HG02588 (cell line): ENCODE measurements around the gene BTBD7.

Experiments
- ATAC-seq: cut with Tn5 transposase; IDR thresholded peaks from one replicate; pipeline ENCODE4 v1.9.1; 2021; ENCODE audit warnings: mild to moderate bottlenecking, moderate library complexity; ENCODE audit not compliant: unreplicated experiment

The BTBD7 gene

DNA sequence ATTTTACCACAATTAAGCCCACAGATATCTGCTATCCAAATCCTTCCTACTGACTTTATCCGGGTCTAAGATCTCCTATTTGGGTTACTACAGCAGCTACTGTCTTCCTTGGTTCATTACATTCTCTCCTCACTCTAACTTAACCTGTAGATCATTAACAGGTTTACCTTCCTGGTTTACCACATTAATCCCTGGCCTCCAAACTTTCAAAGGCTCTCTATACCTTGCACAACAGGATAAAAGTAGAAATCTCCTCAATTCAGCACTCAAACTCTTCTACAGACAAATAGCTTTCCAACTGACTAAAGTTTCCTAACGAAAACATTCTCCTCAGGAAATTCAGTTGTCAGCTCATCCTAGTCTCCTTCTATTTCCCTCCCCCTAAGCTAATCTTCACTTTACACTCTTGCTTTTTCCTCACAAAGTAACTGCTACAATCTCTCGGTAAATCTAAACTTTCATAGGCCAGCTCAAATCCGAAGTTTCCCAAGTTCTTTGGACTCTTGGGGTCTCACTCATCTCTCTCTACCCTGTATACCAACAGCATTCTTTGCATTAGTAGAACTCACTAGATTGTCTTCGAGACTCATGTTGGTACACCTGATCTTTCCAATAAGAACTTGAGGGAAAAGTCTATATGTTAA is 2.7 kb downstream of the BTBD7 start:
- no peak for ATAC-seq

DNA sequence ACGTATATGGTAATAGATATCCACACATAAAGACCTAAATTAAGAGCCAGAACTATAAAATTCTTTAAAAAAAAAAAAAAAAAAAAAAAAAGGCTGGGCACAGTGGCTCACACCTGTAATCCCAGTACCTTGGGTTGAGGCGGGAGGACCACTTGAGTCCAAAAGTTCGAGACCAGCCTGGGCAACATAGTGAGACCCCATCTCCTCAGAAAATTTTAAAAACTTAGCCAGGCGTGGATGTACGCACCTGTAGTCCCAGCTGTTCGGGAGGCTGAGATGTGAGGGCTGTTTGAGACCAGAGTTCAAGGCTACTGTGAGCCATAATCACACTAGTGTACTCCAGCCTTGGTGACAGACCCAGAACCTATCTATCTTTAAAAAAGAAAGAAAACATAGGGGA is 4.3 kb downstream of the BTBD7 start:
- no peak for ATAC-seq

DNA sequence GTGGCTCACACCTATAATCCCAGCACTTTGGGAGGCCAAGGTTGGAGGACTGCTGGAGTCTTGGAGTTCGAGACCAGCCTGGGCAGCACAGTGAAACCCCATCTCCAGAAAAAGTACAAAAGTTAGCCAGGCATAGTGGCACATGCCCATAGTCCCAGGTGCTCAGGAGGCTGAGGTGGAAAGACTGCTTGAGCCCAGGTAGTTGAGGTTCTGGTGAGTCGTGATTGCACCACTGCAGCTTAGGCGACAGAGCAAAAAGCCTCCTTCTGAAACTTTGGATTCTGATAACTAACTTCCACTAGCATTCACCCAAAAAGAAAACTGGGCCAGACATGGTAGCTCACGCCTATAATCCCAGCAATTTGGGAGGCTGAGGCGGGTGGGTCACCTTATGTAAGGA is 6.6 kb downstream of the BTBD7 start:
- no peak for ATAC-seq

DNA sequence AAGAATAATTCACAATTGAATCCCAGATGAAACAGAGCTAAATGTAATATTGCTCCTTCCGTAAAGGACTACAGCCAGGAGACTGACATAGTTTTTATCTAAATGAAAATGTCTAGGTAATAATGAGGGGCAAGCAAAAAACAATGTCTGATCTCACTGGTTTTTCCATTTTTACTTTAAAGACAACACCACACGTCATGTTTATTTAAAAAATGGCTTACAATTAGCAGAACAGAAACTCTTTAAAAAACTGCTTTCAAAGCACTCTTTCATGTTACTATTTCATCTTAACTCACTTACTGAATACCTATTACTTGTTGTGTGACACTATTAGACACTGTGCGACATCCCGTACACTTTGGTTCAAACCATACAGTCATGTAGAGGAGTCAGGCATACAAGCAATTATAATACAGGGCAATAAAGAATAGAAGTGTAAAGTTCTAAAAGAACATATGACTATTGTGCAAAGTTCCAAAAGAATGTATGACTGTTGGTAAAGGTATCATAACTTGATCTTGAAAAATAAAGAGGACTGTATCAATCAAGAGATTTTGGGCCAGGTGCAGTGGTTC is 9.1 kb downstream of the BTBD7 start:
- no peak for ATAC-seq

DNA sequence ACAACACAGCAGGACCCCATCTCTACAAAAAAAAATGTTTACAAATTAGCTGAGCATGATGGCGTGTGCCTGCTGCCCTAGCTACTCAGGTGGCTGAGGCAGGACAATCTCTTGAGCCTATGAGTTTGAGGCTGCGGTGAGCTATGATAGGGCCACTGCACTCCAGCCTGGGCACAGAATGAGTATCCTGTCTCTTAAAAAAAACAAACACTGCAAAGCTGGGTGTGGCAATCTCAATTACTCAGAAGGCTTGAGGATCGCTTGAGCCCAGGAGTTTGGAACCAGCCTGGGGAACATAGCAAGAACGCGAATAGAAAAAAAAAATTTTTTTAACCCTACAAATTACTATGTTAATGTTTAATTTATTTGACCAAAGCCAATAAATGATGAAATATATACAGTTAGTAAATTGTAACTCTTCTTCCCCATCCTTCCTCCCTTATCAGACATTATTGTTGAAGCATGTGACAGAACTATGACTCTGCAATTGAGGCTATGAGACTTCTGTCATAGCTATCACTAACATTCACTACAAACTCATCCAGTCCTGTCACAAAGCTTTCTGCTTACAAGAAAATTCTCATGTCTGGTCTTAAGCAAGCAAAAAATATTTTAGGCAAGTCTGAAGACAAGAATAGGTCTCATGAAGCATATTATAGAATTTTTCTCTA is 9.8 kb downstream of the BTBD7 start:
- ATAC-seq, result no peak

DNA sequence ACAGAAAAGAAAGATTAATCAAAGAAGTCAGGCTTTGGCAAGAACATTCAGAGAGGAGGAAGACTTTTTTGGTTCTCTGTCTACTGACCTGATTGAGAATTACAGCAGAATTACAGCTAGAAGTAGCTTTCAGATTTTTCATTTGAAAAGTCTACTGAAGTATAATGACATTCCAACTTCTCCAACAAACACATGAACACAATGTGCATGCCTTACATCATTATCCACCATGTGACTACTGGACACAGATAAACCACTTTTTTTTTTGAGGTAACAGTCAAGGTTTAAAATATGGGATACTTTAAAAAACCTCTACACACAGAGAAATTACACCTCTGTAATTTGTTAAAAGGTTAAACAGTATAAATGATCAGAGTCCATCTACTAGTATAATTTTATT is 12.3 kb downstream of the BTBD7 start:
- no peak for ATAC-seq

DNA sequence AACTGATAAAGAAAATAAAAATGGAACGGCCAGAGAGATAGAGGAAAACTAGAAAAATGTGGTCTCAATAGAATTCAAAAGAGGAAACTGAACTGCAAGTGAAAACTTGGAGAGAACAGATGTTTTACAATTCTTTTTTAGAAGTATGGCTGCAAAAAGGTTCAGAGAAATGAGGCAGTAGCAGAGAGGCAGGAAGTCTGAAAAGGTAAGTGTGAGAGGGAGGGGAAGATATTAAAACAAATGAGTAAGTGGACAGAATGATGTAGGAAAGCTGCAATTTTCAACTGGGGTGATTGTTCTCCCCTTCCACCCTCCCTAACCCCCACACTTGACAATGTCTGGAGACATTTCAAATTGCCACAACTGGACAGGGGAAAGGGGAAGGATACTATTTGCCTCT is 12.9 kb downstream of the BTBD7 start:
- ATAC-seq, result no peak

DNA sequence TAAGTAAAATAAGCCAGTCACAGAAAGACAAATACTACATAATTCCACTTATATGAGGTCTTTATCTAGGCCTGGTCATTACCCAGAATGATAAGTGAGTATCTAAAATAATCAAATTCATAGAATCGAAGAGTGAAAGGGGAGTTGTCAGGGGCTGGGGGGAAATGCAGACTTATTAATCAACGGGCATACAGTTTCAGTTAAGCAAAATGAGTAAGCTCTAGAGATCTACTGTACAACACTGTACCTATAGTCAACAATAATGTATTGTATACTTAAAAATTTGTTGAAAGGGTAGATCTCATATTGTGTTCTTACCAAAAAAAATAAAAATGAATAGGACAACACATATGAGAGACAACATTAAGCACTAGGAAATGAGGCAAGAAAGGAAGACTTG is 13.3 kb downstream of the BTBD7 start:
- no peak for ATAC-seq

DNA sequence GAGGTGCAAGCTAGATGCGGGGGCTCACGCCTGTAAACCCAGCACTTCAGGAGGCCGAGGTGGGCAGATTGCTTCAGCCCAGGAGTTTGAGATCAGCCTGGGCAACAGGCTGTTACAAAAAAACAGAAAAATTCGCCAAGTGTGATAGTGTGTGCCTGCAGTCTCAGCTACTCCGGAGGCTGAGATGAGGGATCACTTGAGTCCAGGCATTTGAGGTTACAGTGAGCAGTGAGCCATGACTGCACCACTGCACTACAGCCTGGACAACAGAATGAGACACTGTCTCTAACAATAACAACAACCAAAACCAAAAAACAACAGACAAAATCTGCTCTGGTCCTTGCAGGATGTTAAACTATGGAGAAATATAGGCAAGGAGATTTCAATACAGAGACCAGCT is 13.9 kb downstream of the BTBD7 start:
- no peak for ATAC-seq

DNA sequence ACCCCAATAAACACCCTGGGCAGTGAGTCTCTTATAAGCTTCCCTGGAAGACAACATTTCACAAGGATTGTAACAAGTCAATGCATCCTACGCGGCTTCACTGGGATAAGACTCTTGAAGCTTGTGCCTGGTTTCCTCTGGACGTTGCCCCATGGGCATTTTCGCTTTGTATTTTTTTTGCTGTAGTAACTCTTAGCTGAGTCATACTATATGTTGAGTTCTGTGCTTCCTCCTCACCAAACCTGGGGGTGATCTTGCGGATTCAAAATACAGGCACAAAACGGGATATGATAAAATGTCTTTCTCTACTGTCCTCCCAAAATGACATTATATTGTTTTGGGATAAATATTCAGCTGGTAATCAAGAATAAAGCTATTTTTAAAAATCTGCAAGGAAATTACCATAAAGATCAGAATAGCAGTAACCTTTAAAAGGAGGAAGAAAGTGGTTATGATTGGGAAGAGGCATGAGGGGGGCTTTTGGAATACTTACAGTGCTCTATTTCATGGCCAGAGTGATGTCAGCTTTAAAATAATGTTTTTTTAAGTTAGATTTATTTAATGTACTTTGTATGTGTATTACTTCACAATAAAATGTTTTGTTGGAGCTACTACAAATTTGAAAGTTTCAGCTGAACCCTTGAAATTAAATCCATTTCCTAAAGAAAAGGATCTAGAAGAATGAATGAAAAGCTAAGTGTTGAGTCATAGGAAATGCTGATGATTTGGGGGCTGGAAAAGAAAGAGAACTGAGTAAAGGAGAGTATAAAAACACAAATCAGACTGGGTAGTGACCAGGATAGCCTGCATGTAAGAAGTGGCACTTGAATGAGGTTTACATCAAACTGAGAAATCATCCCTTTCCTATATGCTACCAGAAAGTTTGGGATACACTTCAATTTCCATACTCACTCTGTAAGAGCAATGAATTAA is 14.7 kb downstream of the BTBD7 start:
- ATAC-seq, result no peak

DNA sequence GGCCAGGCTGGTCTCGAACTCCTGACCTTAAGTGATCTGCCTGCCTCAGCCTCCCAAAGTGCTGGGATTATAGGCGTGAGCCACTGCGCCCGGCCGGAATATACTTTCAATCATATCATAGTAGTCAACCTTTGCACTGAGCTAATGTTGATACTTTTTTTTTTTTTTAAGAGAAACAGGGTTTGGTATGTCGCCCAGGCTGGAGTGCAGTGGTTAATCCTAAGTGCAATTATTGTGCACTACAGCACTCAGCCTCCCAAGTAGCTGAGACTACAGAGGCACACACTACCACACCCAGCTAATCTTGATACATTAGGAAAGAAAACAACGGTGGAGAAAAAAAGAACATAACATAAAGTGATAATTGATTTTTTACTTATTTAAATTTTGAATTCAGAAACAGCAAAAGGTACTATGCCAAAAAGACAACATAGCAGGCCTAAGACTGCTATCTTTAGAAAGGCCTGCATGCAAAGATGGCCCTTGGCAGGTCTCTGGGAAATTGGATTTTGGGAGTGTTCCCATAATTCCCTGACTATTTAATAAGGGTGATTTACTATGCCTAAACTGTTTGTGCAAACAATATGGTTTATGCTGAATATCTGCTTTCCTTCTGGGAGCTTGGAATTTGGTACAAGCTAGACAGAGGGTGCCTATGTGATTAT is 15.5 kb downstream of the BTBD7 start:
- no peak for ATAC-seq

DNA sequence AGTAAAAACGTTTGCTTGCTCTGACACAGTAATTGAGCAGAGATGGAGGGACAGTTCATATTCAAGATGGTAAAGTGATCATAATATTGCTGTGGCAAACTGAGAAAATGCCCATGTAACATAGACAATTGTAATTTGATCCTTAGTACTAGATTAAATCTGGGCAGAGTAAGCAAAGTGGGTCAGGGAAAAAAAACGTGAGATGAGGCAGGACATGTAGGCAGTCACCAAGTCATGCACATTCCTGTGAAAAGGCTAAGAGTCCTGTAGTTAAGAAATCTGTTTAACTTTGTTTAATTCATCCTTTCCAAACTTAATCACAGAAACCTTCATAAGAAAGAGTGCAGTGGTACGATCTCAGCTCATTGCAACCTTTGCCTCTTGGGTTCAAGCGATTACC is 16.1 kb downstream of the BTBD7 start:
- ATAC-seq, result no peak

DNA sequence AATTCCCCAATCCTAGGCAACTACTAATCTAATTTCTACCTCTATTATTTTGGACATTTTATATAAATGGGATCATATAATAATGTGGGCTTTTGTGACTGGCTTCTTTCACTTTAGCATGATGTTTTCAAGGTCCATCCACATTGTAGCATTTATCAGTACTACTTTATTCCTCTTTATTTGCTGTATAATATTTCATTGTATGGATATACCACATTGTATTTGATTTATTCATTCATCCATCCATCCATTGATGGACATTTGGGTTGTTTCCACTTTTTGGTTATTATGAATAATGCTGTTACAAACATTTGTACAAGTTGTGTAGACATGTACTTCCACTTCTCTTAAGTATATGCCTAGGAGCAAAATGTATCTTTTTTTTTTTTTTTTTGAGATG is 17.3 kb downstream of the BTBD7 start:
- ATAC-seq, result no peak

DNA sequence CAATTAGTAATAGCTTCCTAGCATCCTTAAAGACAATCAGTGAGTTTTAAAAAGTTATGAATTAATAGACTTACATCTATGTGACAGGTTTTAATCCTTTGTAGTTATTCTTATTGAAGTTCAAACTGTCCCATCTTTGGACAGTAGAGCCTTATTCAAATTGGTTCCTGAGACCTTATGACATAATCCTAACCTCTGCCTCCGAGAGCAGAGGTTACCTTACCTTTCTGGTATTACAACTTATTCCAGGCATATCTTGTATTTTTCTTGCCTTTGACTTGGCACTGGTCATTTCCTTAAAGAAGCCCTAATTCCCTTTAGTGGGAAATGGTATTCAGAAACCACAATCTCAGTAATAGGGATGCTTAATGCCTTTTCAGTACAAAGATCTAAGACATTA is 21.8 kb downstream of the BTBD7 start:
- ATAC-seq, result no peak

DNA sequence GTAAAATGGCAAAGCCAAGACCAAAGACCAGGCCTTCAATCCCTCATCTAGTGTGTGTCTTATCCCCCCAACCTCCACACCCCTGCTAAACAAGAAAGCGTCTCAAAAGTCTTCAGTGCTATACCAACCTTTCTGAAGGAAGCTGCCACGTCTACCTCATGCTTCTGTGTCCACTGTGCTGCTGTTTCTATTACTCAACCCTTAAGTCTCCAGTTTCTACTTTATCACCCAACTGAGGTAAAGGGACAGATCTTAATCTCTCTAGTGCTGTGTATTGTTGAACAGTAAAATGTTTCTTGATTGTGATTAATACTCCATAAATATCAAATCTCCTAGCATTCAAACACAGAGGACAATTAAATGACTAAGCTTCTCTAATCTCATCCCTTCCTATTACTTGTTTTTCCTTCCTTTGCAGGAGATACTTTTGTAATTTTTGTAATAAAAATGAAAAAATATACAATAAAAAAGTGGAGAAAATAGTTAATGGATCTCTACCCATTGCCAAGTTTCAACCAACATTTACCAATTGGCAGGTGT is 23.3 kb downstream of the BTBD7 start:
- ATAC-seq, result no peak

DNA sequence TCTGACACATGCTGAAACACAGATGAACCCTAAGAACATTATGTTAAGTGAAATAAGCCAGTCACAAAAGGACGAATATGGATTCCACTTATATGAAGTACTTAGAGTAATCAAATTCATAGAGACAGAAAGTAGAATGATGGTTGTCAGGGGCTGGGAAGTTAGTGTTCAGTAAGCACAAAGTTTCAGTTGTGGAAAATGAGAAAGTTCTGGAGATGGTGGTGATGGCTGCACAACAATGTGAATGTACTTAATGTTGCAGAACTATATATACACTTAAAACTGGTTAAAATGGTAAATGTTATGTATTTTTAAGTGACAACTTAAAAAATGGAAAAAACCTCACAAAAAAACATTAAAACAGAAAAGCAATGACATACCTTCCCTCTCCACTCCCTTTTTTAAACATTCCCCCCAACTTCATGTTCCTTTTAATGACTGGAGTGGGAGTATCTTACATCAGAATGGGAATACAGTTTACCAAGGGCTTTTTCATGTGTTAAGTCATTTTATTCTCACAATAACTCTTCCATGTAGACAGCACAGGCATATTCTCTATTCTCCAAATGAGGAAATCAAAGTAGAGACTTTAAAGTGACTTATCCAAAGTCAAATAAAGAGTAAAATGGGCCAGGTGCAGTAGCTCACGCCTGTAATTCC is 24.0 kb downstream of the BTBD7 start:
- no peak for ATAC-seq

DNA sequence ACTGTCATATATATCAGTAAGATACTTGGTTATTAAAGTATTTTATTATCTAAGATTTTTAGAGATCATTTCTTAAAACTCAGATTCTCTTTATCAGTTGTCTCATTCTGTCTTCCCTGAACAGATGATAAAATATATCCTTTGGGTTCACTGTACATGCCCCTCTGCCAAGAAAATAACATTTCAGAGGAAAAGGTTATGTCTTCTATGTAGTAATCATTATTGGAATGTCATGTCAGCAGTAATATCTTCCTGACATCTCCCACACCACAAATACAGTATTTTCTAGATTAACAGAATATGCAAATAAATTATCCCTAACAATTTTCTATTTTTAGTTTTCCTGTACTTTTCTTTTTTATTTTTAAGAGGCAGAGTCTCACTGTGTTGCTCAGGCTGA is 26.0 kb downstream of the BTBD7 start:
- no peak for ATAC-seq

DNA sequence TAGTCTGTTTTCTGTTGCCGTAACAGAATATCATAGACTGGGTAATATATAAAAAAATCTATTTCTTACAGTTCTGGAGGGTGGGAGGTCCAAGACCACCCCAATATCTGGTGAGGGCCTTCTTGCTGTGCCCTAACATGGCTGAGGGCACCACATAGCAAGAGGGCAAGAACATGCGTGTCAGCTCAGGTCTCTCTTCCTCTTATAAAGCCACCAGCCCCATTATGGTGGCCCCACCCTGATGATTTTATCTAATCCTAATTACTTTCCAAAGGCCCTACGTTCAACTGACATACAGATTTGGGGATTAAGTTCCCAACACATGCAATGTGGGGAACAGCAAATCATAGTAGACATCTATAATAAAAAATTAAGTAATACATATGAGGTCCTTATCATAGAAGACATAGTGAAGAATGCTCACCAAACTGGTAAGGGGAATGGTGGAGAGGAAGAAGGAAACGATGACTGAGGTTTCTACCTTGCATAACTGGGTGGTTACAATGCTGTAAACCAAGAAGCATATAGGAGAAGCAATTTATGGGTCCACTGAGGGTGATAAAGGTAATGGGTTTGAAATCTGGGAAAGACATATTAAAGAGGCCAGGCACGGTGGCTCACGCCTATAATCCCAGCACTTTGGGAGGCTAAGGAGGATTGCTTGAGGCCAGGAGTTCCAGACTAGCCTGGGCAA is 27.0 kb downstream of the BTBD7 start:
- no peak for ATAC-seq

DNA sequence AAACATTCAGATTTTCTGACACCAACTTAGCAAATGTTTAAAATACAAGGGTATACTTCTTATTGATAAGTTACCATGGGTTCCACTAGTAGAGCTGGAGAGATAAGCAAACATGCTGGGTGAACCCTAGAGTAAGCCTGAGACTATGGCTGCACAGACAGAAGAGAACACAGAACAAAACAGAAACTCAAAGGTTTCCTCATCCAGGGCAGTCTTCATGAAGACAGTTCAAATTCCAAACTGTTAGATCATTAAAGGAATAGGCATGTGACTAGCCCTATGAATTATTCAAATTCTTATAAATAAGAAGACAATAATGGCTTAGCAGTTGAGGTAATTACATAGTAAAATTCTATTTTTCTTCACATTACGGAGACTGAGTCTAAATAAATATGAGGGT is 28.1 kb downstream of the BTBD7 start:
- ATAC-seq, result no peak

DNA sequence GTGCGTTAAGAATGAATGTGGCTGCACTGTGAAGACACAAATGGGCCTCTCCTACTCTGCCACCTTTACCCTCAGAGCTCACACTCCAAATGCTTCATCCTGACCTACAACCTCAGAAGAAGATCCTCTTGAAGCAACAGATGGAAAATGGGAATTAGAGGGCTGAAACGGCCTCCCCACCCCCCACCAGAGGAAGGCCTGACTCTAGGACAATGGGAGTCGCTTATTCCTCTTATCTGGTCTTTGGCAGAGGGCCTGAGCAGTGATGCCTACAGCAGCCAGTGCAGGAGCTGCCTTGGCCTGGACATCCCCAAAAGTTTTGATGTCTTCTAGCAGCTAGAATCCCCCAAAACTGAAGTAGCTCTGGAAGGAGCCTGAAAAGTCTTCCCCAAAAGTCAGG is 29.2 kb downstream of the BTBD7 start:
- no peak for ATAC-seq
